ENCODE data around the gene DAB2IP.

The DAB2IP gene

DNA sequence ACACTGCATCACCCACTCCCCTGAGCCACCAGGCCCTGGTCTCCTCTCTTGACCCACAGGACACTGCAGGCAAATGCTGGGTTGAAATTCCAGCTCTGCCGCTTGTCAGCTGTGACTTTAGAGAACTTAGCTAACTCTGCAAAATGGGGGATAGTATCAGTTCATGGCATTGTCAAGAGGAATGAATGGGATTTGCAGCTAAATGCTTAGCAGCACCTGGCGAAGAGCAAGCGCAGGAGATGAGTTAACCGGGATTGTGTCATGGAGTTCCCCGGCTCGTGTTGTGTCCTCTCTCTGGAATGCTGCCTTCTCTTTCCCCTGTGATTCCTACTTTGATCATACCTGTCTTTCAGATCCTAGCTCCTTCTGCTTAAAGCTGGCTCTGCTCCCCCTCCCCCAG is 67.1 kb downstream of the DAB2IP start:
- Histone ChIP-seq H3K27ac (ENCODE audit: low read depth, low read length) (no peak overlapping the region), H3K9me2 (replicated peaks; ENCODE audit: insufficient read depth, low read length) (no peaks in the 10 kb centered on the region), H3K79me2 (ENCODE audit: insufficient read depth, low read length) (no peaks in the 10 kb centered on the region), H3K9me3 (ENCODE audit: insufficient read depth, low read length) (no peaks in the 10 kb centered on the region), H3K36me3 (ENCODE audit: low read length) (no peaks in the 10 kb centered on the region), H3K27me3 (ENCODE audit: low read length) (no peaks in the 10 kb centered on the region), H4K20me1 (ENCODE audit: low read depth, low read length) (no peaks in the 10 kb centered on the region), H3K9ac (ENCODE audit: low read length) (no peak overlapping the region), H3F3A (ENCODE audit: insufficient read depth) (no peaks in the 10 kb centered on the region), H3K4me2 (ENCODE audit: low read depth, low read length, poor library complexity, severe bottlenecking) (no peak overlapping the region), H2AFZ (ENCODE audit: low read depth, low read length, severe bottlenecking) (no peak overlapping the region), H3K4me3 (ENCODE audit: insufficient read depth, low read length, poor library complexity, severe bottlenecking) (no peak overlapping the region)
- no peak for TF ChIP-seq EZH2phosphoT487 (conservative IDR thresholded peaks at IDR 0.05; ENCODE audit: low read length)
- TF ChIP-seq, protein P1, sequence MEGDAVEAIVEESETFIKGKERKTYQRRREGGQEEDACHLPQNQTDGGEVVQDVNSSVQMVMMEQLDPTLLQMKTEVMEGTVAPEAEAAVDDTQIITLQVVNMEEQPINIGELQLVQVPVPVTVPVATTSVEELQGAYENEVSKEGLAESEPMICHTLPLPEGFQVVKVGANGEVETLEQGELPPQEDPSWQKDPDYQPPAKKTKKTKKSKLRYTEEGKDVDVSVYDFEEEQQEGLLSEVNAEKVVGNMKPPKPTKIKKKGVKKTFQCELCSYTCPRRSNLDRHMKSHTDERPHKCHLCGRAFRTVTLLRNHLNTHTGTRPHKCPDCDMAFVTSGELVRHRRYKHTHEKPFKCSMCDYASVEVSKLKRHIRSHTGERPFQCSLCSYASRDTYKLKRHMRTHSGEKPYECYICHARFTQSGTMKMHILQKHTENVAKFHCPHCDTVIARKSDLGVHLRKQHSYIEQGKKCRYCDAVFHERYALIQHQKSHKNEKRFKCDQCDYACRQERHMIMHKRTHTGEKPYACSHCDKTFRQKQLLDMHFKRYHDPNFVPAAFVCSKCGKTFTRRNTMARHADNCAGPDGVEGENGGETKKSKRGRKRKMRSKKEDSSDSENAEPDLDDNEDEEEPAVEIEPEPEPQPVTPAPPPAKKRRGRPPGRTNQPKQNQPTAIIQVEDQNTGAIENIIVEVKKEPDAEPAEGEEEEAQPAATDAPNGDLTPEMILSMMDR (IDR thresholded peaks at IDR 0.05; ENCODE audit: insufficient read depth, low read length, poor library complexity, severe bottlenecking): no peak

DNA sequence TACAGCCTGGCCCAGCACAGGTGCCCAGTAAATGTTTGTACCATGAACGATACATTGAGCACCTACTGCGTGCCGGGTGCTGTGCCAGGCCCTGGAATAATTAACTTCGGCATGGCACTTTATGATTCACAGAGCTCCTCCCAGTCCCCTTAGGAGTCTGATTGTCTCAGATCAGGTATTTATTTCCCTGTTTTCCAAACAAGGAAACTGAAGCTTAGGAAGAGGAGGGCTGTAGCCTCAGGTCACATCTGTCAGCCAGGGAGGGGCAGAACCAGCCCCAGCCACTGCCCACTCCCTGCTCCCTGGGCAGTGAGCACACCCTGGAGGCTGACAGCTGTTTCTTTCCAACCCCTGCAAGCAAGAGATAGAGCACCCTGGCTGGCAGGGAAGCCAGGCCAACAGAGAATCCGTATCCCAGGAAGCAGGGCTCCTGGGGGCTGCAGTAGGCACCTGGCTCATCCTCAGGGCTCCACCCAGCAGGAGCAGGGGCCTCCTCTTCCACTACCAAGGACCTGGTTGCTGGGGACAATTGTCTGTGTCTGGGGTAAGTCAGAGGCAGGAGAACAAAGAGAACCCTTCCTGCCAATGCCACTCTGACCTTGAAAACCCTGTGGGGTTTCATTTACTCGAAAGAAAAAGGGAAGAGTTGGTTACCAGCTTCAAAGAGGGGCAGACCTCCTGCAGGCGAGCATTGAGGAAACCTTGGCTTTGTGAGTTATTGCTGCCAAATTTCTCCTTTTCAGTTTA is 69.0 kb downstream of the DAB2IP start:
- no peaks in the 10 kb centered on the region for H3K9me3 ChIP-seq (ENCODE audit: insufficient read depth, low read length)
- no peaks in the 10 kb centered on the region for H3K9me2 ChIP-seq (replicated peaks; ENCODE audit: insufficient read depth, low read length)
- no peaks in the 10 kb centered on the region for H3F3A ChIP-seq (ENCODE audit: insufficient read depth)
- no peaks in the 10 kb centered on the region for H3K27me3 ChIP-seq (ENCODE audit: low read length)
- no peak overlapping the region for H3K4me3 ChIP-seq (ENCODE audit: insufficient read depth, low read length, poor library complexity, severe bottlenecking)
- no peak overlapping the region for H3K27ac ChIP-seq (ENCODE audit: low read depth, low read length)
- no peak for TF ChIP-seq EZH2phosphoT487 (conservative IDR thresholded peaks at IDR 0.05; ENCODE audit: low read length)
- no peak overlapping the region for H2AFZ ChIP-seq (ENCODE audit: low read depth, low read length, severe bottlenecking)
- no peaks in the 10 kb centered on the region for H4K20me1 ChIP-seq (ENCODE audit: low read depth, low read length)
- H3K36me3 ChIP-seq (ENCODE audit: low read length): no peaks in the 10 kb centered on the region
- no peak overlapping the region for H3K4me2 ChIP-seq (ENCODE audit: low read depth, low read length, poor library complexity, severe bottlenecking)
- H3K9ac ChIP-seq (ENCODE audit: low read length): no peak overlapping the region
- no peaks in the 10 kb centered on the region for H3K79me2 ChIP-seq (ENCODE audit: insufficient read depth, low read length)

DNA sequence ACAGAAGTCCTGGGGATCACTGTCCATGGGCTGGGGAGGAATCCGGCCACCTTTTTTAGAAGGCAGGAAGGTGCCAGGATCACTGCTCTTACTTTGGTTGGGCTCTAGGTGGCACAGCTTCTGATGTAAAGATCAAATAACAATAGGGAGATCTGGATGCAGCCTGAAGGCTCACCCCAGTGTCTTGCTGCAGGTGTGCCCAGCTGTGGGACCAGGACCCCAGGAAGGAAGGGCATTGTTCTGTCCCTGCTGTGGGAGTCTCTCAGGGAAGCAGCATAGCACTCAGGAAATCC is 69.6 kb downstream of the DAB2IP start:
- H4K20me1 ChIP-seq (ENCODE audit: low read depth, low read length): no peaks in the 10 kb centered on the region
- H3K4me2 ChIP-seq (ENCODE audit: low read depth, low read length, poor library complexity, severe bottlenecking): no peak overlapping the region
- no peaks in the 10 kb centered on the region for H3K9me3 ChIP-seq (ENCODE audit: insufficient read depth, low read length)
- no peaks in the 10 kb centered on the region for H3K79me2 ChIP-seq (ENCODE audit: insufficient read depth, low read length)
- H3K27me3 ChIP-seq (ENCODE audit: low read length): no peaks in the 10 kb centered on the region
- no peaks in the 10 kb centered on the region for H3K36me3 ChIP-seq (ENCODE audit: low read length)
- no peak overlapping the region for H3K4me3 ChIP-seq (ENCODE audit: insufficient read depth, low read length, poor library complexity, severe bottlenecking)
- H3K9me2 ChIP-seq (replicated peaks; ENCODE audit: insufficient read depth, low read length): no peaks in the 10 kb centered on the region
- H3K27ac ChIP-seq (ENCODE audit: low read depth, low read length): no peak overlapping the region
- H2AFZ ChIP-seq (ENCODE audit: low read depth, low read length, severe bottlenecking): no peak overlapping the region
- H3K9ac ChIP-seq (ENCODE audit: low read length): no peak overlapping the region
- no peaks in the 10 kb centered on the region for H3F3A ChIP-seq (ENCODE audit: insufficient read depth)
- TF ChIP-seq EZH2phosphoT487 (conservative IDR thresholded peaks at IDR 0.05; ENCODE audit: low read length): no peak
- TF ChIP-seq, protein P1 (IDR thresholded peaks at IDR 0.05; ENCODE audit: insufficient read depth, low read length, poor library complexity, severe bottlenecking): no peak

DNA sequence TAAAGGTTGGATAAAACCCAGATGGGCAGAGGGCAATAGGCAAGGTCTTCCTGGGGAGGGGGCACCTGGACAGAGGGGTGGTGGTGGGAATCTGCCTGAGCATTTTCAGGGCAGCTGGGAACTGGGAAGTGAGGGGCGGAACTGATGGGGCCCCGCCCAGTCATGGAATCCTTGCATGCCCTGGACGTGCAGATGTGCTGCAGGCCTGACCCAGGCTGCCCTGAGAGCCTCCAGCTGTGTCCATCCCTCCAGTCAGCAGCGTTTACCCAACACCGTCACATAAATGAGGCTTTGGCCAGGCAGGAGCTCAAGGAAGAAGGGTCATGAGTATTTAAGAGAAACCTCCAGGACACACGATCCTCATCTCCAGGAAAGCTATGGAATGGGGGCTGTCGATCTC is 70.3 kb downstream of the DAB2IP start:
- Histone ChIP-seq H2AFZ (ENCODE audit: low read depth, low read length, severe bottlenecking) (no peak overlapping the region), H3K9me2 (replicated peaks; ENCODE audit: insufficient read depth, low read length) (no peaks in the 10 kb centered on the region), H3K9me3 (ENCODE audit: insufficient read depth, low read length) (no peaks in the 10 kb centered on the region), H3K27me3 (ENCODE audit: low read length) (no peaks in the 10 kb centered on the region), H3K9ac (ENCODE audit: low read length) (no peak overlapping the region), H3K36me3 (ENCODE audit: low read length) (no peaks in the 10 kb centered on the region), H3K79me2 (ENCODE audit: insufficient read depth, low read length) (no peaks in the 10 kb centered on the region), H3F3A (ENCODE audit: insufficient read depth) (no peaks in the 10 kb centered on the region), H3K4me3 (ENCODE audit: insufficient read depth, low read length, poor library complexity, severe bottlenecking) (no peak overlapping the region), H3K27ac (ENCODE audit: low read depth, low read length) (no peak overlapping the region), H4K20me1 (ENCODE audit: low read depth, low read length) (no peaks in the 10 kb centered on the region), H3K4me2 (ENCODE audit: low read depth, low read length, poor library complexity, severe bottlenecking) (no peak overlapping the region)
- TF ChIP-seq, protein P1 (IDR thresholded peaks at IDR 0.05; ENCODE audit: insufficient read depth, low read length, poor library complexity, severe bottlenecking): no peak
- no peak for TF ChIP-seq EZH2phosphoT487 (conservative IDR thresholded peaks at IDR 0.05; ENCODE audit: low read length)
